ENCODE results near the gene HSBP1L1. TPM values are rescaled to one million over a fixed set of nuclear protein-coding genes. Genes with fewer than 3 reads are reported as not detected.

The HSBP1L1 gene
- total and polyA plus RNA-seq, 2 donors: 4.9 to 8.6 TPM

DNA sequence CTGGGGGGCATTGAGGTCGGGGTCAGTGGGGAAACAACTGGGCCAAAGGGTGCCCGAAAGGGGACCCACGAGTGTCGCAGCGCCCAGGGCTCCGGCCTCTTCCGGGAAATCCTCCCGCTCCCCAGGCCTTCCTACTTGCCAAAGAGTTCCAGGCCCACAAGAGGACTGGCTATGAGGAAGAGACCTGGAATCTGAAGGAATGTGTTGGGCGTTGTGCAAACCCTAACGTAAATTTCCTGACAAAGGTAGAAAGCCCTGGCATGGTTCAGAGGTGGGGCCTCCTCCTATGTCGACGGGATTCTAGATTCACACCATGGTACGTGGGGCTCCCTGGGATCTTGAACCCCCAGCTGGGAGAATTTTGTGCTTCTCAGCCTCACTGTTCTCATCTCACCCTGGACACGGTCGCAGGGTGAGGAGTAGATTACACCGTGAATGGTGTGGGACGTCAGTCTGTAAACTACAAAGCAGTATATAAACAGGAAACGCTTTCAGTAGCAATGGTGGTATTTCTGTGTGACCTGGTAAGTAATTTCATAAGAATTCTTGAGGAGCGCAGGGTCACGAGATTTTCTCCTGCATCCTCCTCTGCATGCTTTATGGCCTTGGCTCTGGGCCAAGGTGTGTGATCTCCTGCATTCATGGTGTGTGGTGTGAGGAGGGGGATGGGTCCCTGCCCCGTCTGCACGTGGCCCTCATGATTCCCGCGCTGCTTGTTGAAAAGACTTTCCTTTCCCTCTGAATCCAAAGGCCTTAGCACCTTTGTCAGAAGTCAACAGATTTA is 868 bp downstream of the HSBP1L1 start:
- Histone ChIP-seq H3K4me1 (ENCODE audit: insufficient read depth) (no peaks in the 10 kb centered on the region), H3K27ac (ENCODE audit: low read depth) (peak overlapping the region; percentile 87), H3K4me3 (ENCODE audit: low read depth, low read length) (peak overlapping the region; percentile 86), H3K36me3 (ENCODE audit: insufficient read depth) (no peaks in the 10 kb centered on the region)
- WGBS: 21% methylated on average over 24 of the region's 24 CpGs
- no peak for DNase-seq (ENCODE audit: extremely low spot score)

- DNase-seq (ENCODE audit: extremely low spot score): no peak
- 86% methylated on average over 12 of the region's 12 CpGs for WGBS
- Histone ChIP-seq H3K27ac (ENCODE audit: low read depth) (no peak overlapping the region), H3K36me3 (ENCODE audit: insufficient read depth) (peaks cover 2% of the 10 kb centered on the region), H3K4me1 (ENCODE audit: insufficient read depth) (no peaks in the 10 kb centered on the region), H3K4me3 (ENCODE audit: low read depth, low read length) (no peak overlapping the region)
Observed at GRCh38 chr18:79970419-79971133, 6.1 kb downstream of the HSBP1L1 start.

- Histone ChIP-seq H3K36me3 (ENCODE audit: insufficient read depth) (peaks cover 2% of the 10 kb centered on the region), H3K4me3 (ENCODE audit: low read depth, low read length) (no peak overlapping the region), H3K4me1 (ENCODE audit: insufficient read depth) (no peaks in the 10 kb centered on the region), H3K27ac (ENCODE audit: low read depth) (no peak overlapping the region)
- 92% methylated on average over 17 of the region's 17 CpGs for WGBS
- no peak for DNase-seq (ENCODE audit: extremely low spot score)
Observed at GRCh38 chr18:79971211-79971952, 6.9 kb downstream of the HSBP1L1 start.

- H3K4me3 ChIP-seq (ENCODE audit: low read depth, low read length): no peak overlapping the region
- DNase-seq (ENCODE audit: extremely low spot score): no peak
- no peaks in the 10 kb centered on the region for H3K4me1 ChIP-seq (ENCODE audit: insufficient read depth)
- H3K36me3 ChIP-seq (ENCODE audit: insufficient read depth): peaks cover 2% of the 10 kb centered on the region
- 94% methylated on average over 9 of the region's 9 CpGs for WGBS
- no peak overlapping the region for H3K27ac ChIP-seq (ENCODE audit: low read depth)
Observed at GRCh38 chr18:79971986-79972385, 7.5 kb downstream of the HSBP1L1 start.

- Histone ChIP-seq H3K4me3 (ENCODE audit: low read depth, low read length) (no peak overlapping the region), H3K36me3 (ENCODE audit: insufficient read depth) (peaks cover 2% of the 10 kb centered on the region), H3K4me1 (ENCODE audit: insufficient read depth) (no peaks in the 10 kb centered on the region), H3K27ac (ENCODE audit: low read depth) (no peak overlapping the region)
- 96% methylated on average over 3 of the region's 3 CpGs for WGBS
- DNase-seq (ENCODE audit: extremely low spot score): no peak
Observed at GRCh38 chr18:79972720-79973119, 8.3 kb downstream of the HSBP1L1 start.

DNA sequence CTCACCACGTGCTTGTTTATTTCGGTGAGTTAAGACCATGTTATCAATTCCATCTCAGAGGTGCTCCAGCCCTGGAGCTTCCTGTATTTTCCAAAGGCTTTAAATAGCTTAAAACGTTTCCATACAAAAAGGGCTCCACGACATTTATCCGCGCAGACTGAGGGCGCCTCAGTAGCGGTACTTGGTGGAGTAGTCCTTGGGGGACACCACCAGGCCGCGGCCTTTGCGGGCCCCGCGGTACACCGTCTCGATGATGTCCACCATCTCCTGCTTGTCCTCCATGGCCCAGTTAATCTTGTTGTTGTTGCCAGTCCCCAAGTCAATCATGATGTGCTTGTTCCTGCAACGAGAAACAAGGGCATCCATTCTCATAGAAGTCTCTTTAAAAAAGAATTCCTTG is 9.1 kb downstream of the HSBP1L1 start:
- 91% methylated on average over 16 of the region's 16 CpGs for WGBS

DNA sequence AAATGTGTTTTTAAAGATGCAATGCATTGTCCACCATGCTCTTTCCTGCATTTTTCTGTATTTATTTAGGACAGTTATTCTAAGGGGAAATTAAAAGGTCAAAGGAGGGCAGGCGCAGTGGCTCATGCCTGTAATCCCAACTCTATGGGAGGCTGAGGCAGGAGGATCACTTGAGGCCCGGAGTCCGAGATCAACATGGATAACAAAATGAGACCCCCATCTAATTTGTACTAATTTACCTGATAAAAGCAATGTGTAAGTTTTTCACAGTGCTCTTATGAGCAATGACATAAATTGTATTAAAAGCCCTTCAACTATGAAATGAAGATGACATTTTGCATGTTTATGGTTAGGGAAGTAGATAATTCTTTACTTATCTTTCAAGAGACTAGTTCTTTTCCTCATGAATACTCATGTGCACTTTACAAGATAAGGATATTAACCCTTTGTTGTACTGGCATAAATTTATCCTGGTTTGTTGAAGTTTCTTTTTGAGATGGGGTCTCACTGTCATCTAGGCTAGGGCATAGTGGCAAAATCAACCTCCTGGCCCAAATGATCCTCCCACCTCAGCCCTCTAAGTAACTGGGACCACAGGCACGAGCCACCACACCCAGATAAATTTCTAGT is 9.7 kb downstream of the HSBP1L1 start:
- no peak for DNase-seq (ENCODE audit: extremely low spot score)
- Histone ChIP-seq H3K27ac (ENCODE audit: low read depth) (no peak overlapping the region), H3K4me1 (ENCODE audit: insufficient read depth) (no peaks in the 10 kb centered on the region), H3K4me3 (ENCODE audit: low read depth, low read length) (no peak overlapping the region), H3K36me3 (ENCODE audit: insufficient read depth) (peaks cover 2% of the 10 kb centered on the region)
- 95% methylated on average over 4 of the region's 4 CpGs for WGBS

More for the DNA sequence above, 9.1 kb downstream of the HSBP1L1 start:
- Histone ChIP-seq H3K36me3 (ENCODE audit: insufficient read depth) (peaks cover 2% of the 10 kb centered on the region), H3K27ac (ENCODE audit: low read depth) (no peak overlapping the region), H3K4me3 (ENCODE audit: low read depth, low read length) (no peak overlapping the region), H3K4me1 (ENCODE audit: insufficient read depth) (no peaks in the 10 kb centered on the region)
- no peak for DNase-seq (ENCODE audit: extremely low spot score)

DNA sequence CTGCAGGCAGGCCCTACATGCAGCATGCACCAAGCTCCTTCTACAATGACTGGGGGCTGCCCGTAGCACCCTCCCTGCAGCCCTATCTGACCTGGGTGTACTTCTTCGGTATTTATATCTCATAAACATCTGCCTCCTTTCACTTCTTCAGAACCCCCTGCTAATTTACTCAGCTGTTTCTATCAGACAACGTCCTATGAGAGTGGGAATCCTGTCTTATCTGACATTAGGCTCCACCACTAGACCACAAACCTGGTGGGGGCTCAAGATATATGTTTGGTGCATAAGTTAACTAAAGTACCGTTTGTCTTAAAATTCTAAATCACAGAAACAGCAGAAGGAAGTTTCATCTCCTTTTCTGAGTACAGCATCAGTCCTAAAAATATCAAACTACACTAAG is 10.6 kb downstream of the HSBP1L1 start:
- Histone ChIP-seq H3K4me1 (ENCODE audit: insufficient read depth) (no peaks in the 10 kb centered on the region), H3K4me3 (ENCODE audit: low read depth, low read length) (no peak overlapping the region), H3K36me3 (ENCODE audit: insufficient read depth) (peaks cover 2% of the 10 kb centered on the region), H3K27ac (ENCODE audit: low read depth) (no peak overlapping the region)
- DNase-seq (ENCODE audit: extremely low spot score): no peak
- 75% methylated on average over 4 of the region's 4 CpGs for WGBS

DNA sequence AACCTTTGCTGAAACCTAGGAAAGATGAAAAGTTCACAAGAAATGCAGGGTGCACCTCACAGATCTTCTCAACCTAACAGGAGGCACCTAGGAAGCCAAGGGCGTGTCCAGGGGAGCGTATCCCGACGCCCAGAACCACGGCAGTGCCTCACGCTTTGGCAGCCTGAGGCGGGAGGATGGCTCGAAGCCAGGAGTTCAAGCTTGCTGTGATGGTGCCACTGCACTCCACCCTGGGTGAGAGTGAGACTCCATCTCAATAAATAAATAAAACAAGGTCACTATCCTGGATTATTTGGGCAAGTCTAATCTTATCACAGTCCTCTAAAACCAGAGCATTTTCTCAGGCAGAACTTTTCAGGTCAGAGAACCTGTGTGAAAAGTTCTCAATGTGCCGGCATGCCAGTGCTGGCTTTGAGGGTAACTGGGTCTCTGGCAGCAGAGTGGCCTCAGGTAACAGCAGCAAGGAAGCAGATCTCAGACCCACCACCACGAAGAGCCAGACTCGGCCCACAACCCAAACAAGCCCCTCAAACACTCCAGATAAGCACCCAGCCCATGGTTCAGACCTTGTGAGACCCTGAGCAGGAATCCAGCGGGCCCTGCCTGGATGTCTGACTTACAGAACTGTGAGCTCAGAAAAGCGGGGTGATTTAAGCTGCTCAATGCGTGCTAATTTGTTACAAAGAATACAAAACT is 11.7 kb downstream of the HSBP1L1 start:
- WGBS: 85% methylated on average over 14 of the region's 14 CpGs
- Histone ChIP-seq H3K4me3 (ENCODE audit: low read depth, low read length) (no peak overlapping the region), H3K4me1 (ENCODE audit: insufficient read depth) (no peaks in the 10 kb centered on the region), H3K36me3 (ENCODE audit: insufficient read depth) (peaks cover 2% of the 10 kb centered on the region), H3K27ac (ENCODE audit: low read depth) (no peak overlapping the region)
- DNase-seq (ENCODE audit: extremely low spot score): no peak

- no peak for DNase-seq (ENCODE audit: extremely low spot score)
- Histone ChIP-seq H3K4me3 (ENCODE audit: low read depth, low read length) (no peak overlapping the region), H3K4me1 (ENCODE audit: insufficient read depth) (no peaks in the 10 kb centered on the region), H3K36me3 (ENCODE audit: insufficient read depth) (no peaks in the 10 kb centered on the region), H3K27ac (ENCODE audit: low read depth) (no peak overlapping the region)
- WGBS: 92% methylated on average over 5 of the region's 5 CpGs
Observed at GRCh38 chr18:79979843-79980242, 15.4 kb downstream of the HSBP1L1 start.

DNA sequence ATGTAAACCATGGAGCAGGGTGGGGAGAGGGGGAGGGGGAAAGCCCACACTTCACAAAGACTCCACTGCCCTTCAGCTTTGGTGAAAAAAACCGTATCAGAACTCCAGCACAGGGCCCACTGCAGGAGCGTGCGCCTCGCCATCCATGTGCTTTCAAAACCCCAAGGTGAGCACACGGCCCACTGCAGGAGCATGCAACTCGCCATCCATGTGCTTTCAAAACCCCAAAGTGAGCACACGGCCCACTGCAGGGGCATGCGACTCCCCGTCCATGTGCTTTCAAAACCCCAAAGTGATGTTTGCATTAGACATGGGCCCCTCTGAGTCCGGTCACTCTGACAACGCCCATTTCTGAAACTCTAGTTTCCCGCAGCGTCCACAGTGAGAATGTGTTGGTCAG is 16.1 kb downstream of the HSBP1L1 start:
- Histone ChIP-seq H3K4me3 (ENCODE audit: low read depth, low read length) (no peak overlapping the region), H3K36me3 (ENCODE audit: insufficient read depth) (no peaks in the 10 kb centered on the region), H3K27ac (ENCODE audit: low read depth) (no peak overlapping the region), H3K4me1 (ENCODE audit: insufficient read depth) (no peaks in the 10 kb centered on the region)
- no peak for DNase-seq (ENCODE audit: extremely low spot score)
- WGBS: 79% methylated on average over 13 of the region's 13 CpGs

DNA sequence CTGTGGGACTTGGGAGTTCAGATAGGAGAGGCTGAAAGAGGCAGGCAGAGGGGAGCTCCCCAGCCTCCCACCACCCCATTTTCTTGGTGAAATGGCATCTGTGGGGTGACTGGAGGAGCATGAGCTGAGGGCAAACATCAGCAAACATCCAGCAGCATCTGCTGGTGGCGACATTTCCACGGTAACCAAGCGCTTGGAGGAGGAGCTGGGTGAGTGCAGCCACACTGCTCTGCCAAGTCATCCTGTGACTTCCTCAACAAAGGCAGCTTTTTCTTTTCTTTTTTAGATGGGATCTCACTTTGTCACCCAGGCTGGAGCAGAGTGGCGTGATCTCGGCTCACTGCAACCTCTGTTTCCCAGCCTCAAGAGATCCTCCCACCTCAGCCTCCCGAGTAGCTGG is 18.3 kb downstream of the HSBP1L1 start:
- no peaks in the 10 kb centered on the region for H3K36me3 ChIP-seq (ENCODE audit: insufficient read depth)
- no peak for DNase-seq (ENCODE audit: extremely low spot score)
- 90% methylated on average over 6 of the region's 6 CpGs for WGBS
- no peaks in the 10 kb centered on the region for H3K4me1 ChIP-seq (ENCODE audit: insufficient read depth)
- no peak overlapping the region for H3K27ac ChIP-seq (ENCODE audit: low read depth)
- H3K4me3 ChIP-seq (ENCODE audit: low read depth, low read length): no peak overlapping the region

- no peak overlapping the region for H3K27ac ChIP-seq (ENCODE audit: low read depth)
- no peak for DNase-seq (ENCODE audit: extremely low spot score)
- WGBS: 94% methylated on average over 4 of the region's 4 CpGs
- H3K36me3 ChIP-seq (ENCODE audit: insufficient read depth): no peaks in the 10 kb centered on the region
- no peak overlapping the region for H3K4me3 ChIP-seq (ENCODE audit: low read depth, low read length)
- no peaks in the 10 kb centered on the region for H3K4me1 ChIP-seq (ENCODE audit: insufficient read depth)
Observed at GRCh38 chr18:79983253-79983652, 18.8 kb downstream of the HSBP1L1 start.

Data from urinary bladder (tissue), 4 donors.